ENCODE data around the gene MUSK. TPM values are rescaled to one million over a fixed set of nuclear protein-coding genes. Genes with fewer than 3 reads are reported as not detected.

The MUSK gene
- total and polyA plus RNA-seq, 2 of the 8 experiments (the other 6 are each of a cell fraction or from before 2014, with no cell fraction given): not detected

GRCh38 chr9:110650261-110650660, 18.3 kb upstream of the MUSK start:
- Histone ChIP-seq H2BK15ac (ENCODE audit: low read length) (no peak overlapping the region), H3K27ac (ENCODE audit: low read depth, low read length) (no peak overlapping the region), H3K56ac (replicated peaks; ENCODE audit: insufficient read length, low read depth, low read length) (no peak overlapping the region), H3K4me3 (ENCODE audit: extremely low read depth in 1 of 4, insufficient read depth in 2 of 4, low read depth in 3 of 4, low read length in 4 of 4) (no peak overlapping the region), H3K9ac (replicated peaks in 1 of 4; ENCODE audit: extremely low read depth in 1 of 4, low read depth in 3 of 4, low read length in 3 of 4) (no peak overlapping the region), H2BK20ac (ENCODE audit: low read length) (no peak overlapping the region), H3K4me1 (replicated peaks in 1 of 4; ENCODE audit: control insufficient read depth in 3 of 4, insufficient read depth in 4 of 4, low read length in 3 of 4) (no peaks in the 10 kb centered on the region), H3K36me3 (ENCODE audit: control insufficient read depth in 2 of 4, insufficient read depth in 4 of 4, low read length in 3 of 4) (no peaks in the 10 kb centered on the region), H3K23me2 (ENCODE audit: low read depth, low read length) (no peaks in the 10 kb centered on the region), H3K79me1 (ENCODE audit: low read depth, low read length) (no peaks in the 10 kb centered on the region), H3K18ac (ENCODE audit: extremely low read depth, low read length) (no peak overlapping the region), H4K8ac (ENCODE audit: extremely low read depth, insufficient read depth, low read length) (no peak overlapping the region), H2AFZ (ENCODE audit: low read length) (no peak overlapping the region), H4K5ac (ENCODE audit: insufficient read length, low read depth, low read length) (no peak overlapping the region), H3K14ac (ENCODE audit: insufficient read length) (no peak overlapping the region), H2BK5ac (ENCODE audit: low read depth, low read length) (no peak overlapping the region), H4K91ac (replicated peaks; ENCODE audit: insufficient read length, low read length) (no peak overlapping the region), H3K4ac (replicated peaks; ENCODE audit: insufficient read length, low read depth, low read length) (no peak overlapping the region), H2BK120ac (replicated peaks; ENCODE audit: low read depth, low read length) (no peak overlapping the region), H3K9me3 (ENCODE audit: insufficient read depth in 2 of 2, low read depth in 1 of 2, low read length in 1 of 2) (no peaks in the 10 kb centered on the region), H3K27me3 (replicated peaks in 1 of 4; ENCODE audit: control insufficient read depth in 3 of 4, extremely low read depth in 1 of 4, insufficient read depth in 3 of 4, low read length in 3 of 4) (no peaks in the 10 kb centered on the region), H3K4me2 (ENCODE audit: insufficient read depth in 1 of 2, low read depth in 2 of 2, low read length in 2 of 2) (no peak overlapping the region), H2AK5ac (ENCODE audit: low read depth, low read length) (no peak overlapping the region), H3K79me2 (ENCODE audit: control insufficient read depth in 1 of 2, insufficient read depth in 2 of 2, low read length in 2 of 2) (no peaks in the 10 kb centered on the region), H3K23ac (ENCODE audit: insufficient read length) (no peak overlapping the region), H2BK12ac (ENCODE audit: low read depth, low read length) (no peak overlapping the region), H4K20me1 (replicated peaks in 1 of 2; ENCODE audit: control insufficient read depth in 1 of 2, insufficient read depth in 2 of 2, low read length in 2 of 2) (no peaks in the 10 kb centered on the region)
- no peak for DNase-seq (ENCODE audit: low read depth in 1 of 2, low spot score in 2 of 2)
- no peak for FAIRE-seq
- POLR2A ChIA-PET (ENCODE audit: partially characterized antibody): no interaction called here
- TF ChIP-seq E2F6 (IDR thresholded peaks at IDR 0.05): no peak
- TF ChIP-seq SP4 (IDR thresholded peaks at IDR 0.05; ENCODE audit: low read length): no peak
- no peak for TF ChIP-seq MAX (IDR thresholded peaks at IDR 0.05)
- no peak for TF ChIP-seq KDM5A (IDR thresholded peaks at IDR 0.05; ENCODE audit: low read length)
- TF ChIP-seq EZH2 (IDR thresholded peaks at IDR 0.05; ENCODE audit: low read depth, low read length, severe bottlenecking): no peak
- TF ChIP-seq FOSL1 (IDR thresholded peaks at IDR 0.05; ENCODE audit: insufficient read depth, low read depth, low read length): no peak
- TF ChIP-seq HDAC2 (IDR thresholded peaks at IDR 0.05; ENCODE audit: borderline replicate concordance in 1 of 2, low read depth in 2 of 2, low read length in 2 of 2): no peak
- TF ChIP-seq SIN3A (conservative IDR thresholded peaks at IDR 0.05 in 1 of 2, IDR thresholded peaks at IDR 0.05 in 1 of 2; ENCODE audit: low read depth in 1 of 2, low read length in 2 of 2): no peak
- no peak for TF ChIP-seq TEAD4 (IDR thresholded peaks at IDR 0.05; ENCODE audit: low read depth, low read length)
- no peak for TF ChIP-seq CBX8 (IDR thresholded peaks at IDR 0.05; ENCODE audit: borderline replicate concordance, low read depth, low read length)
- TF ChIP-seq KDM4A (IDR thresholded peaks at IDR 0.05; ENCODE audit: low read depth, low read length, severe bottlenecking): no peak
- WGBS, 2 experiments (ENCODE audit: extremely low coverage in 1 of 2, insufficient coverage in 1 of 2, insufficient read length in 1 of 2, insufficient replicate concordance in 2 of 2, low coverage in 1 of 2, low lambda C conversion rate in 2 of 2, missing lambda C conversion rate in 1 of 2): 95% methylated on average over 3 of the region's 3 CpGs; no CpG with 5 or more reads in 1 of the 2 experiments
- CTCF ChIA-PET (ENCODE audit: partially characterized antibody): no interaction called here
